OCI-LY1 (cell line): Measurements from ENCODE around the gene GPR75.

Experiments
- H2AFZ ChIP-seq: fragments of 200-600 bp; sonication (generic), shearing (Covaris generic); 2 replicates; pipeline ENCODE4 v1.6.0; 2014; ENCODE audit warnings: antibody characterized with exemption, mild to moderate bottlenecking, low read length
- H3F3A ChIP-seq: fragments of 200-600 bp; sonication (generic), shearing (Covaris generic); 2 replicates; pipeline ENCODE4 v1.6.0; 2014; ENCODE audit warnings: mild to moderate bottlenecking, antibody characterized with exemption, low read length, moderate library complexity; ENCODE audit not compliant: insufficient read depth
- H3K27ac ChIP-seq: fragments of 200-600 bp; sonication (generic); 2 replicates; pipeline ENCODE4 v1.5.1; 2014; ENCODE audit warnings: low read length, mixed run types, mild to moderate bottlenecking, low read depth; ENCODE audit not compliant: poor library complexity, severe bottlenecking
- H3K27me3 ChIP-seq: fragments of 200-600 bp; sonication (generic); 2 replicates; pipeline ENCODE4 v1.6.0; 2014; ENCODE audit warnings: antibody characterized with exemption, mild to moderate bottlenecking, low read length, moderate library complexity; ENCODE audit not compliant: insufficient read depth
- H3K36me3 ChIP-seq: fragments of 200-600 bp; sonication (generic); 2 replicates; pipeline ENCODE4 v1.6.1; 2014; ENCODE audit warnings: mild to moderate bottlenecking, antibody characterized with exemption, low read length, moderate library complexity, mixed read lengths; ENCODE audit not compliant: insufficient read depth
- H3K4me1 ChIP-seq: fragments of 200-600 bp; sonication (generic); 2 replicates; pipeline ENCODE4 v1.5.1; 2014; ENCODE audit warnings: mild to moderate bottlenecking, low read length, moderate library complexity; ENCODE audit not compliant: insufficient read depth, severe bottlenecking
- H3K4me2 ChIP-seq: fragments of 200-600 bp; sonication (generic), shearing (Covaris generic); 2 replicates; pipeline ENCODE4 v1.6.1; 2014; ENCODE audit warnings: low read length
- H3K4me3 ChIP-seq: fragments of 200-600 bp; sonication (generic); 2 replicates; pipeline ENCODE4 v1.5.1; 2014; ENCODE audit warnings: low read length, low read depth, mild to moderate bottlenecking, mixed read lengths; ENCODE audit not compliant: poor library complexity, severe bottlenecking
- H3K79me2 ChIP-seq: fragments of 200-600 bp; shearing (Covaris generic); 2 replicates; pipeline ENCODE4 v1.6.1; 2016; ENCODE audit warnings: mixed run types, low read length, mixed read lengths; ENCODE audit not compliant: insufficient read depth
- H3K9ac ChIP-seq: fragments of 200-600 bp; sonication (generic), shearing (Covaris generic); 2 replicates; pipeline ENCODE4 v1.6.1; 2014; ENCODE audit warnings: mild to moderate bottlenecking, low read length, mixed read lengths
- H3K9me2 ChIP-seq: fragments of 200-600 bp; sonication (generic), shearing (Covaris generic); 2 replicates; pipeline ENCODE4 v1.6.1; 2014; ENCODE audit warnings: low read depth, mild to moderate bottlenecking, low read length, mixed read lengths
- H3K9me3 ChIP-seq: fragments of 200-600 bp; shearing (Covaris generic); 2 replicates; pipeline ENCODE4 v1.6.1; 2014; ENCODE audit warnings: low read length, mixed read lengths
- H4K20me1 ChIP-seq: fragments of 200-600 bp; sonication (generic), shearing (Covaris generic); 2 replicates; pipeline ENCODE4 v1.6.0; 2016; ENCODE audit warnings: mild to moderate bottlenecking, low read length; ENCODE audit not compliant: insufficient read depth
- EZH2 ChIP-seq: fragments of 200-600 bp; sonication (generic), shearing (Covaris generic); IDR thresholded peaks from 2 replicates; pipeline ENCODE4 v1.8.0; 2017; ENCODE audit warnings: borderline replicate concordance, mixed run types, mild to moderate bottlenecking, antibody characterized with exemption, low read length, moderate library complexity, mixed read lengths
- TF ChIP-seq, protein P1 (sequence below): fragments of 200-600 bp; sonication (generic), shearing (Covaris generic); IDR thresholded peaks from 2 replicates; pipeline ENCODE4 v1.5.1; 2017; ENCODE audit warnings: mild to moderate bottlenecking, antibody characterized with exemption, low read length, moderate library complexity, mixed read lengths

Gene GPR75

DNA sequence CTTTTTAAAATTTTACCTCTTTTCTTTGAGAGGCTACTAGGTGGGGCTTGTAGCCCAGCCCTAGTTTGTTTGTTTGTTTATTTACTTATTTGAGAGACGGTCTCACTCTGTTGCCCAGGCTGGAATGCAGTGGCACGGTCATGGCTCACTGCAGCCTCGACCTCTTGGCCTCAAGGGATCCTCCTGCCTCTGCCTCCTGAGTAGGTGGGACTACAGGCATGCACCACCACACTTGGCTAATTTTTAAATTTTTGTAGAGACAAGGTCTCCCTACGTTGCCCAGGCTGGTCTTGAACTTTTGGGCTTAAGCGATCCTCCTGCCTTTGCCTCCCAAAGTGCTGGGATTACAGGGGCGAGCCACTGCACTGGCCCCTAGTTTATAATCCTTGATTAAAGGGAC lies 38.0 kb downstream of the GPR75 start:
- no peak overlapping the region for H3K4me2 ChIP-seq
- H3K4me3 ChIP-seq: no peak overlapping the region
- H3K79me2 ChIP-seq: no peaks in the 10 kb centered on the region
- H3F3A ChIP-seq: no peaks in the 10 kb centered on the region
- no peaks in the 10 kb centered on the region for H3K9me2 ChIP-seq
- H3K36me3 ChIP-seq: peaks cover 15% of the 10 kb centered on the region
- TF ChIP-seq EZH2: no peak
- TF ChIP-seq, protein P1, sequence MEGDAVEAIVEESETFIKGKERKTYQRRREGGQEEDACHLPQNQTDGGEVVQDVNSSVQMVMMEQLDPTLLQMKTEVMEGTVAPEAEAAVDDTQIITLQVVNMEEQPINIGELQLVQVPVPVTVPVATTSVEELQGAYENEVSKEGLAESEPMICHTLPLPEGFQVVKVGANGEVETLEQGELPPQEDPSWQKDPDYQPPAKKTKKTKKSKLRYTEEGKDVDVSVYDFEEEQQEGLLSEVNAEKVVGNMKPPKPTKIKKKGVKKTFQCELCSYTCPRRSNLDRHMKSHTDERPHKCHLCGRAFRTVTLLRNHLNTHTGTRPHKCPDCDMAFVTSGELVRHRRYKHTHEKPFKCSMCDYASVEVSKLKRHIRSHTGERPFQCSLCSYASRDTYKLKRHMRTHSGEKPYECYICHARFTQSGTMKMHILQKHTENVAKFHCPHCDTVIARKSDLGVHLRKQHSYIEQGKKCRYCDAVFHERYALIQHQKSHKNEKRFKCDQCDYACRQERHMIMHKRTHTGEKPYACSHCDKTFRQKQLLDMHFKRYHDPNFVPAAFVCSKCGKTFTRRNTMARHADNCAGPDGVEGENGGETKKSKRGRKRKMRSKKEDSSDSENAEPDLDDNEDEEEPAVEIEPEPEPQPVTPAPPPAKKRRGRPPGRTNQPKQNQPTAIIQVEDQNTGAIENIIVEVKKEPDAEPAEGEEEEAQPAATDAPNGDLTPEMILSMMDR: no peak
- H2AFZ ChIP-seq: no peak overlapping the region
- H3K9ac ChIP-seq: no peak overlapping the region
- H3K9me3 ChIP-seq: no peaks in the 10 kb centered on the region
- H3K27ac ChIP-seq: no peak overlapping the region
- no peaks in the 10 kb centered on the region for H4K20me1 ChIP-seq
- no peaks in the 10 kb centered on the region for H3K4me1 ChIP-seq
- no peaks in the 10 kb centered on the region for H3K27me3 ChIP-seq

DNA sequence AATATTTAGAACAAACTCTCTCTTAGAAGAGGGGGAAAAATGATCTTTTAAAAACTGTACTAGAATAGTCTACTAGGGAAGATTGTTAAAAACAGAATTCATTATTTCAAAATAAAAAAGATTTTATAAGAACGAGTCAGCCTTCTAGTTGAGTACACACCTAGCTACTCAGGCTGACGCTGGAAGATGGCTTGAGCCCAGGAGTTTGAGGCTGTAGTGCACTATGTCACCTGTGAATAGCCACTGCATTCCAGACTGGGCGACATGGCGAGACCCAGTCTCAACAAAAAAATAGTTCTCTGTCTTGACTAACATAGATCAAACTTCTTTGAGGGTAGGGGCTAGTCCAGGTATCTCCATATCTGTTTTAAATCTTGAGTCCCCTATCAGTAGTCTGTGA lies 39.1 kb downstream of the GPR75 start:
- Histone ChIP-seq H3K9me2 (no peaks in the 10 kb centered on the region), H3K9ac (no peak overlapping the region), H3F3A (no peaks in the 10 kb centered on the region), H3K9me3 (no peaks in the 10 kb centered on the region), H3K4me1 (no peaks in the 10 kb centered on the region), H3K27ac (no peak overlapping the region), H3K4me3 (no peak overlapping the region), H2AFZ (no peak overlapping the region), H4K20me1 (no peaks in the 10 kb centered on the region), H3K36me3 (peaks cover 25% of the 10 kb centered on the region), H3K4me2 (no peak overlapping the region), H3K79me2 (no peaks in the 10 kb centered on the region), H3K27me3 (no peaks in the 10 kb centered on the region)
- TF ChIP-seq, protein P1: no peak
- no peak for TF ChIP-seq EZH2

DNA sequence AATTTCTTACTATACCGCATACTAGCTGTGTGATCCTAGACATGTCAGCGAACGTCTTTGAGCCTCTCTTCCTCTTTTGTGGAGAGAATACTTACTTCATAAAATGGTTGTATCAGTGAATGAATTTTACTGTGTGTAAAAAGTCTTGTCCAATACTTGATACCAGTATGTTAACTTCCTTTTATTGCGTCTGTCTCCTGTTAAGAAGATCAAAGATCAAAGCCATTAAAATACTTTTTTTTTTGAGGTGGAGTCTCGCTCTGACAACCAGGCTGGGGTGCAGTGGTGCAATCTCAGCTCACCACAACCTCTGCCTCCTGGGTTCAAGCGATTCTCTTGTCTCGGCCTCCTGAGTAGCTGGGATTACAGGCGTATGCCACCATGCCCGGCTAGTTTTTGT lies 39.7 kb downstream of the GPR75 start:
- Histone ChIP-seq H3K27ac (no peak overlapping the region), H3K4me1 (no peaks in the 10 kb centered on the region), H3F3A (no peaks in the 10 kb centered on the region), H2AFZ (no peak overlapping the region), H4K20me1 (no peaks in the 10 kb centered on the region), H3K9ac (no peak overlapping the region), H3K27me3 (no peaks in the 10 kb centered on the region), H3K4me2 (no peak overlapping the region), H3K9me2 (no peaks in the 10 kb centered on the region), H3K4me3 (no peak overlapping the region), H3K79me2 (no peaks in the 10 kb centered on the region), H3K9me3 (no peaks in the 10 kb centered on the region), H3K36me3 (peaks cover 32% of the 10 kb centered on the region)
- TF ChIP-seq EZH2: no peak
- TF ChIP-seq, protein P1: no peak
